VCaP (cell line): Measurements from ENCODE around the gene MDM2.

Experiments used
- H3K27ac ChIP-seq: fragments of 450-650 bp; 2 replicates; pipeline ENCODE4 v1.5.1; 2017
- TF ChIP-seq, protein P1 (sequence below): fragments of 450-650 bp; conservative IDR thresholded peaks from 2 replicates; pipeline ENCODE4 v1.5.1; 2017; ENCODE audit warnings: mild to moderate bottlenecking, moderate library complexity

The MDM2 gene

DNA sequence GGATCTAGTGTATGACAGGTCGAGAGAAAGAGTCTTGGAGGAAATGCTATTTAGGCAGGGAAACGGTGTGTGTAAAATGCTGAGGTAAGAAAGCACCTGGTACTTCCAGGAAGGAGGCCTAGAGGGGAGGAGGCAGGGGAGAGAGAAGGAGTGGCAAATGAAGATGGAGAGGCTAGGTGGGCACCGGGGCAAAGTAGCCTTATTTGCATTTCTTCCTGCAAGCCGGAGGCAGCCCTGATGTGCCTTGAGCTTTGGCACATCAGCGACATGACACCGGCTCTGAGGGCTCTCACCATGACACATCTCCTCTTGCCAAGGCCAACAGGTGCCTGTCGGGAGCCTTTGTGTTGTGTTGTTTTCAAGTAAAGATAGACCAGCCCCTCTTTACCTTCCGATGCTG, 63.4 kb downstream of the MDM2 start:
- TF ChIP-seq, protein P1, sequence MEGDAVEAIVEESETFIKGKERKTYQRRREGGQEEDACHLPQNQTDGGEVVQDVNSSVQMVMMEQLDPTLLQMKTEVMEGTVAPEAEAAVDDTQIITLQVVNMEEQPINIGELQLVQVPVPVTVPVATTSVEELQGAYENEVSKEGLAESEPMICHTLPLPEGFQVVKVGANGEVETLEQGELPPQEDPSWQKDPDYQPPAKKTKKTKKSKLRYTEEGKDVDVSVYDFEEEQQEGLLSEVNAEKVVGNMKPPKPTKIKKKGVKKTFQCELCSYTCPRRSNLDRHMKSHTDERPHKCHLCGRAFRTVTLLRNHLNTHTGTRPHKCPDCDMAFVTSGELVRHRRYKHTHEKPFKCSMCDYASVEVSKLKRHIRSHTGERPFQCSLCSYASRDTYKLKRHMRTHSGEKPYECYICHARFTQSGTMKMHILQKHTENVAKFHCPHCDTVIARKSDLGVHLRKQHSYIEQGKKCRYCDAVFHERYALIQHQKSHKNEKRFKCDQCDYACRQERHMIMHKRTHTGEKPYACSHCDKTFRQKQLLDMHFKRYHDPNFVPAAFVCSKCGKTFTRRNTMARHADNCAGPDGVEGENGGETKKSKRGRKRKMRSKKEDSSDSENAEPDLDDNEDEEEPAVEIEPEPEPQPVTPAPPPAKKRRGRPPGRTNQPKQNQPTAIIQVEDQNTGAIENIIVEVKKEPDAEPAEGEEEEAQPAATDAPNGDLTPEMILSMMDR, result no peak
- H3K27ac ChIP-seq, result no peak overlapping the region

DNA sequence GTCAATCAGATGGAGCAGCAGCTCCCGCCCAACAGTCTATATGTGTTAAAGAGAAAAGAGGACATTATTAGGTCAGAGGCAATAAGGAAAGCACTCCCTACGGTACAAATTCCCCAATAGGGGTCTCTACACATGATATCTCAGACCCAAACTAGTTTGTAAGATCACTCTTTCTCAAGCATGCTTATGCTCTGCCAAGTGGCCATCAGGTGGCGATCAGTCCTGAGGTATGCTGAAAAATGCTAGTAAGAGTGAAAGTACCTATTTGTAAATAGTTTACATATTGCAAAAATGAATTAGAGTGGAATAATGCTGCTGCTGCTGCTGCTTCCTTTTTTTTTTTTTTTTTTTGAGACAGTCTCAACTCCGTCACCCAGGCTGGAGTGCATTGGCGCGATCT, 63.9 kb downstream of the MDM2 start:
- H3K27ac ChIP-seq, result no peak overlapping the region
- TF ChIP-seq, protein P1, result peak; percentile 72

DNA sequence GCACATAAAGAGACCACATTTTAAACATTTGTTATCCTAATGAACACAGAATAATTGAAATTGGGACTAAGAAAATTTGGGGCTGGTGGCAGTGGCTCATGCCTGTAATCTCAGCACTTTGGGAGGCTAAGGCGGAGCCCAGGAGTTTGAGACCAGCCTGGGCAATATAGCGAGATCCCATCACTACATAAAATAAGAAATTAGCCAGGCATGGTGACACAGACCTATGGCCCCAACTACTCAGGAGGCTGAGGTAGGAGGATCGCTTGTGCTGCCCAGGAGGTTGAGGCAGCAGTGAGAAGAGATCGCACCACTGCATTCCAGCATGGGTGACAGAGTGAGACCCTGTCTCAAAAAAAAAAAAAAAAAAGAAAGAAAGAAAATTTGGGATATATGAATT, 65.3 kb downstream of the MDM2 start:
- TF ChIP-seq, protein P1, result no peak
- no peak overlapping the region for H3K27ac ChIP-seq

DNA sequence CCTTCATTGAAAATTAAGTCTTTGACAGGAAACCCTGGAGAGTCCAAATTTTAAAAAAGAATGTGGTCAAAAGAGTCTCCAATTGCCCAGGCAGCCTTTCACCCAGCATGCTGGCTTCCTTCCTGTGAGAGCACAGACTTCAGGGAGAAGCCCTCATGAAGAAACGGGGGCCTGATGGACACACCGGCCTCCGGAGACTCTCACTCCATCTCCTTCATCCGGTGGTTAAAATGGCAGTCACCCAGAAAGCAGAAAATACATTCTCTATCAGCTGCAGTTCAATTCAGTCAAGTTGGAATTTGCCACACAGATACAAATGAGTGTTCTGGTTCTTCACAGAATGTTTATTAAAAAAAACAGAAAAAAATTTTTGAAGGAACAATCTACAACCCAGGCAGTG, 68.5 kb downstream of the MDM2 start:
- no peak overlapping the region for H3K27ac ChIP-seq
- TF ChIP-seq, protein P1, result no peak

DNA sequence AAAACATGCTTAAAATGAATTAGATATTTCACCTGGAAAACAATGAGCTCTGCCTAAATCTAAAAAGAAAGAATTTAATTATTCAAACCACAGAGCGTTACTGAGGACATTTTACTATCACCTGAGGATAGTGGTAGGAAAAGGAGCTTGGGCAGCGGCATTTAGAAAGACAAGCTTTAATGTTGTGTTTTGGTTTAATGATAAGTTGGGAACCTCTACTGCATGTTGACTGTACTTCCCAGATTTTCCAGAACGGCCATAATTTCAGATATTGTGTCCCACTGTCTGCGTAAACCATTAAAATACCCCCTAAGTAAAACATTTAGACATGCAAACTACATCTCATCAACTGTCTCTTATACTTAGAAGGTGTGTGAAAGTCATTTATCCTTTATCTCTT, 69.6 kb downstream of the MDM2 start:
- TF ChIP-seq, protein P1, result no peak
- no peak overlapping the region for H3K27ac ChIP-seq

DNA sequence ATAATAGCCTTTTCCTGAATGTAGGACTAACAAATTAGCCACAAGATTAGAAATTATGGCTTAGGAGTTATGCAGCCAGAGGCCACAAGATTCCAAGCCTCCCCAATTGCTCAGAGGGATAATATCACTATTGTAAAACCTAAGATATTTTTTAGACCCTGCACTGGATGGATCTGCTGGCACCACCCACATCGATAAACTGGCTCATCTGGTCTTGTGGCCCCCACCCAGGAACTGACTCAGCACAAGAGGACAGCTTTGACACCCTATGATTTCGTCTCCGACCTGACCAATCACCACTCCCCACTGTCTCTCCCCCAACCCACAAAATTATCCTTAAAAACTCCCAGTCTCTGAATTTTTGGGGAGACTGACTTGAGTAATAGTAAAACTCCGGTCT, 70.3 kb downstream of the MDM2 start:
- H3K27ac ChIP-seq, result no peak overlapping the region
- TF ChIP-seq, protein P1, result no peak

DNA sequence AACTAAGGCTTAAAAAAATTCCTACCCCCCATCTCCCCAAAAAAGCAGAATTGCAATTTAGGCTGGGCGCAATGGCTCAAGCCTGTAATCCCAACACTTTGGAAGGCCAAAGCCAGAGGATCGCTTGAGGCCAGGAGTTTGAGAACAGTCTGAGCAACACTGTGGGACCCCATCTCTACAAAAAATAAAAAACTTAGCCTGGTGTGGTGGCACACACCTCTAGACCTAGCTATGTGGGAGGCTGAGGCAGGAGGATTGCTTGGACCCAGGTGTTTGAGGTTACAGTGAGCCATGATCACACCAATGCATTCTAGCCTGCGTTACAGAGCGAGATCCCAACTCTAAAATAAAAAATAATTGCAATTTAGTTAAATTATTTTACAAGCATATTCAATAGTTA, 70.9 kb downstream of the MDM2 start:
- TF ChIP-seq, protein P1, result no peak
- peak overlapping the region; percentile 67; the same call in 1 of the 2 replicates for H3K27ac ChIP-seq
